Hematopoietic multipotent progenitor cell (in vitro differentiated cells): ENCODE data around the gene GABRA5. TPM values are rescaled to one million over a fixed set of nuclear protein-coding genes. Genes with fewer than 3 reads are reported as not detected.
A peak's percentile ranks its signal among the peaks of the same experiment; 100 is the strongest.
"Not testable (repeated sequence)": the region's sequence is repeated elsewhere in the genome, so short reads cannot be mapped to it uniquely, and the experiment has no call there.

Experiments used
- DNase-seq, 3 donors: peaks; one replicate each; pipeline ENCODE4 v3.0.0-alpha.2; 2011 to 2015; ENCODE audit warnings: low read depth in 2 of 3, low spot score in 2 of 3
- total RNA-seq: library from RNA; depleted of rRNA; stranded (reverse); fragments of >200 nt; gene quantifications from one replicate; pipeline ENCODE4 v1.2.3, GENCODE V29; 2012

The GABRA5 gene
- not detected for total RNA-seq

DNA sequence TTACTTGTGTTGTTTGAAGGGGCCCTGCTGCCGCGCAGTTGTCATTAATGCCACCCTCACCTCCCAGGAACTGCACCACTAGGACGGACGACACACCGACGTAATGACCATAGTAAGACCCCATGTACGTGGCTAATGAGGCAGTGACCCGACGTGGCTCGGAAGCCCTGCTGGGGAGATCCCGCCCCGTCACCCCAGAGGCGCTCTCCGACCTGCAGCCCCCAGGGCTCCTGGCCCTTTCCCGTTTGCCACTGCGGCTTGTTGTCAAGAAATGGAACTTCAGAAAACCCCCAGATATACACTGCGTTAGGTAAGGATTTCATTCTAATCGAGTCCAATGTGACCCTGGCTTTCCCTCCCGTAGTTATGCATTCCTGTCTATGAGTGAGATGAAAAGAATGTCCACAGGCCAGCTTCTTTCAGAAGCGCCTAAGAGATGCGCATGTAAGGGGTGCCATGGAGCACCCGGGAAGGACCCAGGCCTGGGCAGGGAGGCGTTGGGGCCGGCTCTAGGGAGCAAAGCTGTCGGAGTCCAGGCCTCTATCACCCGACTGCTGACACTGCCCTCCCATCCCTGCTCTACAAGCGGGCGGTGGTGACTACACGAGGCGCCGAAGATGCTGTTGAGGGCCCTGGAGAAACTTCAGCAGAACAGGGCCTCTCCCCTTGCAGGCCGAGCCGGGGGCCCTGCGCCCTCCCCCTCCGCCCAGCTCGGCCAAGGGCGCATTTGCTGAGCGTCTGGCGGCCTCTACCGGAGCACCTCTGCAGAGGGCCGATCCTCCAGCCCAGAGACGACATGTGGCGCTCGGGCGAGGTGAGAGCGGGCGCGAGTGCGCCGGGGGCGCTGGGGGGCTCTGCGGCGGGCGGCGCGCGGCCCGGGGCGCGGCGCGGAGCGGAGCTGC lies at the start of gene GABRA5:
Gene GABRA5, plus strand, starts transcription at position 765 of the 902 bp plus-strand sequence. CDS start 2,187 bp downstream, outside the sequence.
- peak in 1 of 3 donors; percentile 6 for DNase-seq

DNA sequence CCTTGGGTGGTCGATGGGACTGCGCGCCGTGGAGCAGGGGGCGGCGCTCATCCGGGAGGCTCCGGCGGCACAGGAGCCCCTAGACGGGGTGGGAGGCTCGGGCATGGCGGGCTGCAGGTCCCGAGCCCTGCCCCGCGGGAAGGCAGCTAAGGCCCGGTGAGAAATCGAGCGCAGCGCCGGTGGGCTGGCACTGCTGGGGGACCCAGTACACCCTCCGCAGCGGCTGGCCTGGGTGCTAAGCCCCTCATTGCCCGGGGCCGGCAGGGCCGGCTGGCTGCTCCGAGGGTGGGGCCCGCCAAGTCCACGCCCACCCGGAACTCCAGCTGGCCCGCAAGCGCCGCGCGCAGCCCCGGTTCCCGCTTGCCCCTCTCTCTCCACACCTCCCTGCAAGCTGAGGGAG lies 35.7 kb upstream of the GABRA5 start:
- not testable (repeated sequence) for DNase-seq

DNA sequence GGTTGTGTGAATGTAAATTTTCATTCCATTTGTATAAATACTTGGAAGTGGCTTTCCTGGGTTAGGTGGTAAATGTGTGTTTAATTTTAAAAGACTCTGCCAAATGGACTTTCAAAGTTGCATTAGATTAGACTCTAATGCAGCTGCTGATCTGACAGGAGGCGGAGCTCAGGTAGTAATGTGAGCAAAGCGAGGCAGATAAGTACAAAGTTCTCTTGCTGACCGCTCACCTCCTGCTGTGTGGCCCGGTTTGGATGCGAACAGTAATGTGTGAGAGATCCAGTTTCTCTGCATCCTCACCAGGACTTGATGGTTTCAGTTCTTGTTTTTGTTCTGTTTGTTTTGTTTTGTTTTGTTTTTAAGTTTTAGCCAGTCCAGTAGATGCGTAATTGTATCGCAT lies 34.9 kb upstream of the GABRA5 start:
- no peak for DNase-seq

DNA sequence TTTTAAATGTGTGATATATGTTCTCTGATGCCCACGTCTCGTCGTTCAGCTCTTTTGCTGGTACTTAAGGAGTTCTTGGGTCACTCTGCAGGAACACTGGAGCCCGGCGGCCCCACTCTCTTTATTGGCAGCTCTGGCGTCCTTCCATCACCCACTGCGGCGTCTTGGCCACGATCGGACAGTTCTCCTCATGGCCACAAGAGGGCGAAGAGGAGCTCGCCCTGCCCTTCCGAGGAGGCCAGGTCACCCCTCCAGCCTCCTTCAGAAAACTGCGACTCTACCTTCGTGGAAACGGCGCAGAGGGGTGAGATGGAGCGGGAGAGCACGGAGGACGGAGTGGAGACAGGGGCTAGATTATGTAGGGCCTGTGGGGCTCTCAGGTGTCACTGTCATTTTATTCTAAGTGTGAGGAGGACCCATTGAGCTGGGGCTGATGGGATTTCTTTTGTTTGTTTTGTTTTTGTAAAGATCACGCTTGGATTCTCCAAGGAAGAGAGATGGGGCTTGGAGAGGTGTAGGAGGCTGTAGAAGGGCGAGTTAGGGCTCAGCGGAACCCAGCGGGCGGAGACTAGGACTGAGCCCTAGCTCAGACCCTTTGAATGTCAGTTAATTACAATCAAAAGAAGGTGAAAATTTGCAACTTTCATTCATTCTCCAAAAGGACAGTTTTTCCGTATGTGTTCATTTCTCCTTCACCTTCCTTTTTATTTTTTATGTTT lies 28.0 kb upstream of the GABRA5 start:
- no peak for DNase-seq

DNA sequence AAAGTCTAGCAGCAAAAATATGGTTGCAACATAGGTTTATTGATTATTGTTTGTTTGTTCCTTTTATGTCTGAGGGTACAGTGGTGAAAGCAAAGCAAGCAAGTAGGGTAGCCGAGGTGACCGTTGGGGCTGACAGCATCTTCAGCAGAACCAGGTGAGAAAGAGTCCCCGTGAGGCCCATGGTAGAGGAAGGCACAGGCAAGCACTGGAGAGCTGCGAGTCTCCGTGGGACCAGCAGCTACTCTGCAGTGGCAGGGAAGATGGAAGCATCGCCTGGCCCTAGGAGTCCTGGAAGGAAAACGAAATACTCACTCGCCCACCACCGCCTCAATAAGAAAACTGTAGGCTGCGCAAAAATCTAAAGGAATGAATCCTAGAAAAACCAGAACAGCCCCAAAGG lies 25.3 kb upstream of the GABRA5 start:
- no peak for DNase-seq

DNA sequence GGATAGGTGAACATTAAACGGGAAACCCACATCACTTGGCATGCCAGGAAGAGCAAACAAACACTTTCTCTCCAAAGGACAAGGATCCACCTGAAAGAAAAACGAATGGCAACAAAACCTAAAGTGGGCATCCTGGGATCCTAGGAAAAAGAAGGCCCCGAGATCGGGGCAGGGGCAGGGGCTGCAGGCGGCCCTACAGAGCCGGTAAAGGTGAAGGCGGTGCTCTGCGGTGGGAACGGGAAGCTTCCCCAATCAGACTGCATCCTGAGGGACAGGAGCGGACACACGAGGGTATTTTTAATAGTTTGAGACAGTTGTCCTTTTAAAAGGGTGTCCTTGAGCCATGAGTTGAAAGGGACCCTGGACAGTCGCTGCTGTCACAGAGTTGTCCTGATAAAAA lies 24.9 kb upstream of the GABRA5 start:
- no peak for DNase-seq

DNA sequence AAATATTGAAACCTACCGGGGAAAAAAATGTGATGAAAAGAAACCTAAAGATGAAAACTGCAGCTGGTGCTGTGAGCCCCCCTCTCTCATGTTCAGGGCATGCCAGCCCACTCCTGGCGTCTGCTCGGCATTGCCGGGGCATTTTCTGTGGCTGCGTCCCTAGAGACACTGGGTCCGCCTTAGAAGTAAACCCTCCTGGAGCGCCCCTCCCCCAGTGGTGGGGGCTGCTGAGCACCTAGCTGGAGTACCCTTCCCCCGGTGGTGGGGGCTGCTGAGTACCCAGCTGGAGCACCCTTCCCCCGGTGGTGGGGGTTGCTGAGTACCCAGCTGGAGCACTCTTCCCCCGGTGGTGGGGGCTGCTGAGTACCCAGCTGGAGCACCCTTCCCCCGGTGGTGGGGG lies 24.5 kb upstream of the GABRA5 start:
- no peak for DNase-seq

DNA sequence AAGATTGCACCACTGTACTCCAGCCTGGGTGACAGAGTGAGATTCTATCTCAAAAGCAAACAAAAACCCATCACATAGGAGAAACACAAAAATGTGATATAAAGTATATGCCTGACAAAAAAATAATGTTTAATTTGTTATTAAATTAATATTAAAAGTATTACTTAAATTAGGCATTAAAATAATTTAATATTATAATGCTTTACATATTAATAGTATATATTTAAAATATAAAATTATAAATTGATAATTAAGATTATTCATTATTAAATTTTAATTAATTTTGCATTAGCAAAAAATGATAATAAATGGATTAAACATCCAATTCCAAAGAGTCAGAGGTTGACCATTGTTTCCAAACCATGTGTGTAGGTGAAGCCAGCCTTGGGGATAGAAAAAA lies 22.0 kb upstream of the GABRA5 start:
- no peak for DNase-seq

DNA sequence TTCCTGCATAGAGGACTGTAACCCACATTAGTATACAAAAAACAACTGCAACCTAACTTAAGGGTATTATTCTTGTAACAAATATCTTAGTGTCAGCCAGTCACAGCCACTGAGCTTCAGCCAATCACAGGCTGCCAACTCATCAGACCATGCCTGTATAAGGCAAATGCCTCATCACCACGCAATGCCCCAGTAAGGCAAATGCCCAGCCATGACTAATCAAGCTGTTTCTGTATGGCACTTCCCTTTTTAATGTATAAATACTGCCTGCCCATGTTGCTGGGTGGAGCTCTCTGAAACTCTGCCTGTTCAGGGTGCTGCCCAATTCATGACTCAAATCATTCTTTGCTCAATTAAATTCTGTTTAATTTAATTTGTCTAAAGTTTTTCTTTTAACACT lies 18.4 kb upstream of the GABRA5 start:
- DNase-seq: no peak

DNA sequence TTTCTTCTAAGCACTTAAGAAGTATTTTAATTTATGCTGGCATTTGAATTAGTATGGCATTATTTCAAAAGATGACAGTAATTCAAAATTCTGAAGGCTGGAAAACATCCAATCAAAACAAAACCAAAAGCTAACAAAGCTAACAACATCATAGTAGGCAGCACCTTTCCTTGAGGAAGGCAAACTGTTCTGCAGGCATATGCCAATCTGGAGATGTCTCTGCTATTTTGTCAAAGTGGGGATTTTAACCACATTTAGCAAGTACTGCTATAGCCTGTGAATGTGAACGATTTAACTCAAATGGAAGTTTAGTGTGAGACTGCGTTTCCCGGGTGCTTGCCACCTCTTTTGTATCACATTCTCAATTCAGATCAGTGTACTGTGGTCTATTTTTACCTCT lies 16.7 kb upstream of the GABRA5 start:
- DNase-seq: no peak

DNA sequence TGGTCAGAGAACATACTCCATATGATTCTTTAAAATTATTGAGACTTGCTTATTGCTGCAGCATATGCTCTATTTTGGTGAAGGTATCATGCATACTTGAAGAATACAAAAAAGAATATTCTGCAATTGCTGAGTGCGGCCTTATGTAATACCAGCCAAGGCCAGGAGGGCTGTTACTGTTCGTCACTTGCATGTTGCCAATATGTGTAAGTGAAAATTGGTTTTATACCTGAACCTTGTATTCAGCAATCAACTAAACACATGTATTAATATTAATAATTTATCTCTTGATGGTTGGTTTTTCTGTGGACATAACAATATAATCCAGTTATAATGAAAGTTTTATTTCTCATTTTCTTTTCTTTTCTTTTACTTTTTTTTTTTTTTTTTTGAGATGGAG lies 13.9 kb upstream of the GABRA5 start:
- no peak for DNase-seq

DNA sequence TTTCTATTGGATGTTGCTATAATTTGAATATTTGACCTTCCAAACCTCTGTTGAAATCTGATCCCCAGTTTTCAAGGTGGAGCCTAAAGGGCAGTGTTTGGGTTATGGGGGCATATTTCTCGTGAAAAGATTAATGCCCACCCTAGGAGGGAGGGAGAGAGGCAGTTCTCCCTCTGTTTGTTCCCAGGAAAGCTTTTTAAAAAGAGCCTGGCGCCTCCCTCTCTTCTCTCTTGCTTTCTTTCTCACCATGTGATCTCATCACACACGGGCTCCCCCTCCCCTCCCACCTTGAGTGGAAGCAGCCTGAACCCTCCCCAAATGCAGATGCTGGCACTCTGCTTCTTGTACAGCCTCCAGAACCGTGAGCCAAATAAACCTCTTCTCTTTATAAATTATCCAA lies 12.4 kb upstream of the GABRA5 start:
- DNase-seq: no peak

DNA sequence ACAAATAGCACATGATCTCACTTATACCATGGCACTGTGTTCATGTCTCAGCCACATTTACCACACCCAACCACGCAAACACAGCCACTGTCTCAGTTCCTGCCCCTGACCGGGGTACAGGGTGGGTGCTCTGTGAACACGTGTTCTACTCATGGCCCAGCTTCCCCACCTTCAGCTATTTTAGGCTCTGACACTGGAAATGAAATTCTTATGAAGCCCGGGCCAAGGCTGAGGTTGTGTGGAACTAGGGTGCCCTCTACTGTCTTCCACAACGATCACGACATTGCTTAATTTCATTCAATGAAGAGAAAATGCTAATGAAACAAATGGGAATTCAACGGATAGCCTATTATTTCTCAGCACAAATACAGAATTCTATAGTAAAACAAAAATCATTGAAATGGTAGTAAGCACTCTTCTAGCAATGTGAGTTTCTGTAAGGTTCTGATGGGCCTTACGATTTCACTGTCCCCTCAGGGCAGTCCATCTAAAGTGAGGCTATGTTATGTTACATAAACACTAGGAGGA lies 2.1 kb upstream of the GABRA5 start:
- DNase-seq: peak in 1 of 3 donors; percentile 47

DNA sequence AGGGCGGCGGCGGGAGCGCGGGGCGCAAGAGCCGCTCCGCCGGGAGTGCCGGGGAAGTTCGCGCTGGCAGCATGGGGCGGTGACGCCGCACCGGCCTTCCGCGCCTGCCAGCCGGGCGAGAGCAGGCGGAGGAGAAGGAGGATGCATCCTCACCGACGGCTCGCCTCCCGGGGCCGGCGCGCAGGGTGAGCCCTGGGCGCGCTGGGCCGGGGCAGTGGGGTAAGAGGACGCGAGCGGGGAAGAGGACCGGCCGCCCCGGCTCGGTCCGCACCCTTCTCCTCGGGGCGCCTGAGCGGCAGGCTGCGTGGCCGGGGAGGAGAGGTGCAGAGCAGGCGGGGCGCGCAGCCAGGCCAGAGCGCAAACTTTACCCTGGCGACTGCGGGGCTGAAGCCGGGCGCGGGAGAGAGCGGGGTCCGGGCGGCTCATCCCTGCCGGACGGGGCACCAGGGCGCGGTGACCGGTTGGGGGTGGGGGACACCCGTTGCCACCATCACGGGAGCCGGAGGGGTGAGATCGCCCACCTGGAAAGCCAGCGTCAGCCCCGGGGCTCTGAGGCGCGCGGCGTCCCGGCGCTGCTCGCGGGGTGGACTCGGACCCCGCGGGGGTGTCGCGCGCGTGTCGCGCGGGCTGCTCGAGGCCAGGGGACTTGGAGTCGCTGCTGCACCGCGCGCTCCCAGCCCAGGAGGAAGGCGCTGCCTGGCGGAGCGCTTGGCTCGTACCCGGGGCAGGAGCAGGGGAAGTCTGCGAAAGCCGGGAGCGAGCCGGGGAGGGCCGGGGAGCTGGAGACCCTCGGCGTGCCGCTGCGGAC lies 542 bp downstream of the GABRA5 start:
- no peak for DNase-seq

DNA sequence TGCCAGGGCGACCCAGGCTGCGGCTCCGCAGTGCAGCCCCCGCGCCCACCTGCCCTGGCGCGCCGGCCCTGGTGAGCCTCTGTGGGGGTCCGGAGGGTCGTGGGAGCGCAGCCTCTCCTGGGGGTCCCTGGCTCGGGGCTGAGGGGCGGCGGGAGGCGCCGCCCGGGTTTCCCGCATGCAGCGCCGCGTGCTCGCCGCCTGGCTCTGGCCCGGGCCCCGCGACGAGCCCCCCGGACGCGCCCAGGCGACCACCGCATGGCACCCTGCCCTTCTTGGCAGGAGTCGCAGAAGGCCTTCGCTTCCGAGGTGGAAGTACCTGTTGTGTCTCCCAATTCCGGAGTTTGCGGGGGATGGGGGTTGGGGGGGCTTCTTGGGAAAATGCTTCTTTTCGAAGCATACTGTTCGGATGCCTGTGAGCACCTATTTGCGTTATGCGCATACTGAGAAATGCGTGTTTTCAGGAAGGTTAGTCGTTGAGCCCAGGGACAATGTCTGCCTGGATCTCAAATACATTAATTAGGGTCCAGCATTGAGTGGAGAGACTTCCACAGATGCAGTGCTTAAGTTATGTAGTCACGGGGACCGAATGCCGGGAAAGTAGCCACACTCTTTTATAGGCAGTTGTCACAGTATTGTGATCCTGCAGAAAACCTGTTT lies 1.3 kb downstream of the GABRA5 start:
- DNase-seq: no peak

DNA sequence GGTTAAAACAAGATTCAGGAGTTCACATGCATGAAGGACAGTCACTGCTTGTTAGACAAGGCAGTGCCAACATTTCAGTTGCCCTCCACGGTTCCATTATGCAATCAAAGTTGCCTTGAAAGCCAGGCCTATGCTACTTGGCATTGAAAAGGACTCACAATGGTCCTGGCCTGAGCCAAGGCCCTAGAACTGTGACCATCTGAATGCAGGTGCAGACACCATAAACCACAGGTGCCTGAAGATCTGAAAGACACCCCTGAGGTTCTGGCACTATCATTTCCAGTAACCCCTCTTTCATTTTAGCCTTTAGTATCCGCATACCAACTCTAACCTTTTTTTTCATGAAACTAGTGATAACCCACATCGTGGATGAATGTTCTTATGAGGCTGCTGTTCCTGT lies 2.8 kb downstream of the GABRA5 start:
- DNase-seq: no peak

DNA sequence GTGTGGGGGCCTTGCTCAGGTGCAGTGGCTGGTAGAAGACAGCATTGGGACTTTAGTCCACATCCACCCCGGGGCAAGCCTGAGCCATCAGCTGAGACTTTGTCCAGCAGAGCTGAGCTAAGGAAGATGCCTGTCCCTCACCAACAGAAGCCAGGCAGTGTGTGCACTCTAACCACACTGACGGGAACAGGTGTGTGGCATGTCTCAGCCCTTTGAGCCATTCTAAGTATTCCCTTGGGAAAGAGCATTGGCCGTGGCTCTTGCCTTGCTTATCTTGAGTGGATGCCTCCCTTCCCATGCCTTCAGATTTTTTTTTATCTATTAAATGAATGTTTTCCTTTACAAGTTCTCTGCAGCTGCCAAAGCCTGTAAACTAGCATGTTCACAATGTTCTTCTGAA lies 3.5 kb downstream of the GABRA5 start:
- no peak for DNase-seq

DNA sequence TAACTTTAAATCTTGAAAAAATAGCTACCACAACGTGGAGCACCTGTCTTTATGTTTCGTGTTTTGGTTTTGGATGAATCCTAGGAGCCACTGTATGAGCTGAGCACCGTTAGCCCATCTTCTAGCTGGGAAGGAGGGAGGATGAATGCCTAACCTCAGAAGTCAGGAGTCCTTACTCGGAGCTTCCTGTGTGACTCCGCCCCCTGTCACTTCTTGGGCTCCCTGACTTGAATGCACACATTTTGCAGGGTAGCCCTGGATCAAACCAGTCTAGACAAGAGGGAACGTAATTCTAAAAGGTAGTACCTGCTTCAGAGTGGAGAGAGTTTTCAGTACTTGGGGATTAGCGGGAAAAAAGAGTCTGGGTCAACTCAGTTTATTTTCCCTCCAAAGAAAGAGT lies 5.3 kb downstream of the GABRA5 start:
- DNase-seq: no peak

DNA sequence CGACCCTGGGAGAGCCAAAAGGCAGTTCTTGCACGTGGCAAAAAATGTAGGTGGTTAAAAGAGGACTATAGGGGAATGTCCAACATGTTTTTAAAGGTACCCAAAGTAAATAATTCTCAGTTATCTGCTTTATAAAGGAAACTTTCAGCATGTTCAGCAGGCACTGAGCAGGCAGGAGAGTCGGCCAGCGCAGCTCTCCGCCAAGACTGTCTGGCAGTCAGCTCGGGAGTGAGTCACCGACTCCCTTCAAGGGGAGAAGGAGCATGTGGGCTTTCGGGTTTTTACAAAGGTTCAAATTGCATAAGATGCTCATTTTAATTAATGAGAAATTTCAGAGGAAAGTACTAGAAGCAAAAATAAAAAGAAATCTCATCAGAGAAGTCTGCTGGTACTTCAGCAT lies 7.0 kb downstream of the GABRA5 start:
- DNase-seq: no peak

DNA sequence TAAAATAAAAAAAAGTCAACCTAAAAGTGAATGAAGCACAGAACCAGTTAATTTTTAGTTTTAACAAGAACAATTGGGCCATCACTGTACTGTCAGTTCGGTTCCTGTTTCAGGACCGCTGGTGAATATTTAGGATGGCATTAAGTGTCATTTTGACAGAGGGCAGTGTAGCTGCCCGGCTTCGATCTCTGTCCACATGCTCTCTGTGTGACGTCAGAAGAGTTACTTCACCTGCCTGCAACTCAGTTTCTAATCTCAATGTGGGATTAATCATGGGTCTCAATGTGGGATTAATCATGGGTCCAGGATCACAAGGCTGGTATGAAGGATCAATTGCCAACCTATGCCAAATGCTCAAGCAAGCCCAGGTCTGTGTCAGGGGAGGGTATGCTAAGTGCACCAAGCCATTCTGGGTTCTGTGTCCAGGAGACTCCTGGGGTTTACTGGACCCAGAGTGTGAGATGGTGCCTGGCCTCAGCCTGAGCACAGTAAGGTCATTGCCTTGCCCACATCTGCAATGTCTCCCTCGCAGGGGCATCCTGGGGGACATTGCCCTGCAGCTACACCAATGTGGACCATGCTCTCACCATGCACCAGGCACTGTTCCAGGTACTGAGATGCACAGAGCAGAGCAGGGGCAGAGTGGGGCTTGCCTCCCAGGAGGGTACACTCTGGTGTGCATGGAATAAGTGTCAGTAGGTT lies 8.1 kb downstream of the GABRA5 start:
- no peak for DNase-seq
